ES-I3 (cell line): Measurements from ENCODE around the gene NBDY.

Source experiments
- H3K36me3 ChIP-seq: 2 replicates; pipeline ENCODE4 v1.6.1; 2013; ENCODE audit warnings: mild to moderate bottlenecking, low read length, control low read depth, moderate library complexity; ENCODE audit not compliant: insufficient read depth
- H3K4me1 ChIP-seq: 2 replicates; pipeline ENCODE4 v1.6.1; 2013; ENCODE audit warnings: mild to moderate bottlenecking, control low read depth, low read length; ENCODE audit not compliant: insufficient read depth
- H3K9ac ChIP-seq: 2 replicates; pipeline ENCODE4 v1.6.1; 2013; ENCODE audit warnings: low read depth, mild to moderate bottlenecking, low read length, moderate library complexity
- H3K9me3 ChIP-seq: 2 replicates; pipeline ENCODE4 v1.6.1; 2013; ENCODE audit warnings: mild to moderate bottlenecking, low read length, moderate library complexity; ENCODE audit not compliant: control insufficient read depth, insufficient read depth

Gene NBDY

DNA sequence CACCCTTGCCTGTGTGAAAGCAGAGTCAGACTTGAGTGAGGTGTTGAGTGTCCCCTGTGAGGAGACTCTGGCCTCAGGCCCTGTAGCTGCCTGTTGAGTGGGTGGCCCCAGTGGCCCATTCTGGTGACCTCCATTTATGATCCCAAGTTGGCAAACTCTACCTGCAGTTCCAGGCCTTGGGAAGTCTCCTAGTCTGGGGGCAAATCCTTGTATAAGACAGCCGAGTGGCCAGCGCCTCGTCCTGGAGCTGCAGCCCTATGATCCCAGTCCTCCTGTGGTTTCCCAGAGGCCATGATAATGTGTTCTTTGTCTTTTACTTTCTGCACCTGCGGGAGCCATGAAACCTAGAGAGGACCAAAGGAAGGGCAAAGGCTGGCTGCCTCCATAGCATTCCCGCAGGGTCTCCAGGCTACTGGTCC is 58.7 kb downstream of the NBDY start:
- Histone ChIP-seq H3K9ac (no peak overlapping the region), H3K36me3 (peaks cover 4% of the 10 kb centered on the region; the same call in 1 of the 2 replicates), H3K4me1 (no peaks in the 10 kb centered on the region), H3K9me3 (no peaks in the 10 kb centered on the region)

DNA sequence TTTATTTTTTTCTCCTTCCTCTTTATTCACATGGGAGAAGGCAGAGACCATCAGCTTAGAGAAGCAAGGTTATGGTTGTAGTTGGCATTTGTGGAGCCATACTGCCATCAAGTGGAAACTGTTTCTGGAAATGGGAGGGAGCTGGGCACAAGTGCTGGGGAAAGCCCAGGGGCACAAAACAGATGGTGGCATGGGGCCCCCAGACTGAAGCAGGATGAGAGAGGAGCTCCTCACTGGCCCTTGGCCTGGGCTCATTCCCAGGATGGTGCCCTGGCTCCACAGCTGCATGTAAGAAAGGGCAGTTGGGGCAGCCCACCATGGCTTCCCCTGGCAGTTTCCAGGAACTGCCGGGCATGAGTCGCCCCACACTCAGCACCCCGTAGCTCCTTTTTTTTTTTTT is 59.2 kb downstream of the NBDY start:
- Histone ChIP-seq H3K9me3 (no peaks in the 10 kb centered on the region), H3K4me1 (no peaks in the 10 kb centered on the region), H3K9ac (no peak overlapping the region), H3K36me3 (no peaks in the 10 kb centered on the region; the same call in 1 of the 2 replicates)

DNA sequence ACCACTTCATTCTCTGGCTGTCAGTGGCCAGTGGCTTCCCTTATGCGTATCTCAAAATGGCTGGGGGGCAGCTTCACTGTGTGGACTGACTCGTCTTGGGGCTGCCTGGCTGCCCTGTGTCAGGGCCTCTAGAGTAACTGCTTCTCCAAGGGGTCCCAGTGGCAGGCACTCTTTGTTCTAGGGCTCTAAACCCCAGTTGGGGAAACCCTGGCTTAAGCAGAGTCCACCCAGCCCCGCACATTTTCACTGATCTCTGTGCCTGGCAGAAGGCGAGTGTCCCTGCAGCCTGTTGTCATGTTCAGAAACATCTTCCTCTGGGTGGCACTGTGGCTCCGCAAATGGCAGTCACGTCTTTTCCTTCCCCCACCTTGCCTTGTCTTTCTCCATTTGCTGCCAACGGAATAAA is 59.7 kb downstream of the NBDY start:
- Histone ChIP-seq H3K9ac (no peak overlapping the region), H3K4me1 (no peaks in the 10 kb centered on the region), H3K9me3 (no peaks in the 10 kb centered on the region), H3K36me3 (no peaks in the 10 kb centered on the region; the same call in 1 of the 2 replicates)

DNA sequence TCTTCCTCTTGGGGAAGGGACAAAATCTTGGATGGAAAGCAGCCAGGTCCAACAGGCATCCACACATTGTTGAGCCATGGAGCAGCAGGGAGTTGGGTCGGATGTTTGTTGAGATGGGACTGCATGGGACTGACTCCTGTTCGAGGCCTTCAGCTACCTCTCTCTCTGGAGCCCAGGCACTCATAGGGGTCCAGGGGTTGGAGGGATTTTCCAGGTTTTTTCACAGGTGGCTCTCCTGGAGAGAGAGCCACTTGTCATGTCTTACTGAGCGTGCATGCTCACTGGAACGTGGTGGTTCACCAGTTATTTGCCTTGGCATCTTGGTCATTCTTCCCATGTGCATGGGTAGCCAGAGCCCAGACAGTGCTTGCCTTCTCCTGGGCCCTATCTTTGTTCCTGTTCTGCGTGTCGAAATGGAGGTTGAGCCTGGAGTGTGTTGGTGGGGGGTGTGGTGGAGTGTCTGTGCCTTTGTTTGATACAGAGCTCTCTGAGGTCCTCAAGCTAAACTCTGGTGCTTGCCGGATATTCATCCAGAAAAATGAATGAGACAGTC is 60.6 kb downstream of the NBDY start:
- Histone ChIP-seq H3K9ac (no peak overlapping the region), H3K36me3 (no peaks in the 10 kb centered on the region), H3K9me3 (no peaks in the 10 kb centered on the region), H3K4me1 (no peaks in the 10 kb centered on the region)

DNA sequence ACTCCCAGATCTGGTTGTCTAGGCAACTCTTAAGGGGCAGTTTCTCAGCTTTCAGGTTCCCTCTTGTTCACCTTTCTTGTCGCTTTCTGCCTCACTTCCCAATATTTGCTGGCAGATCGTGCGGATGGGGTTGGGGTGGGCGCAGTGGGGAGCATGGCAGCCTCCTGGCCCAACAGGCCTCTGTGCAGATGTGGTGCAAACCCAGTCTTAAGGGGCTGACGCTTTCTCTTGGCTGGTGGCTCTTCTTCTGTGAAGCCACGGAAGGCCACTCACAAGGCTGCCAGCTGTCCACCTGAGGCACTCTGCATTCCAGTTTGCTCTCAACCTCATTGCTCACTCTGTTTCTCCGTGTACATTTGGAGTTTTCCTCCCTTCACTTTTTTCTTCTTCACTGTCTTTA is 61.7 kb downstream of the NBDY start:
- H3K9ac ChIP-seq: no peak overlapping the region
- H3K4me1 ChIP-seq: no peaks in the 10 kb centered on the region
- no peaks in the 10 kb centered on the region for H3K9me3 ChIP-seq
- no peaks in the 10 kb centered on the region for H3K36me3 ChIP-seq

DNA sequence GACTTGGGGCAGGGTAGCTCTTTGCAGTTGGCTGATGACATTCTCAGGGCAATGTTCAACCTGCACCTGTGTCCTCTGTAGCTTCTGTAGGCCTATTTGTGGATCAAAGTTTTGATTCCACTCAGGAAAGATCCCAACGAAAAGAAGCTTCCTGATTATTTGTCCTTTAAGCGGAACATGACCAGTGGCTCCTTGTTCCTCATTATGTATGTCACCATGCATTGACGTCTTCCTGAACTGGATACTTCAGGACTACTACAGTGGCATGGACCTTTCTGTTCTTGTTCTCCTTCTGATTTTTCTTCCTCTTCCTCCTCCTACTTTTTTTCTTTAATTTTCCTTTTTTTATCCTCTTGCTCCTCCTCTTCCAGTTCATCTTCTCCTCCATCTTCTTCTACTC is 62.4 kb downstream of the NBDY start:
- Histone ChIP-seq H3K9me3 (no peaks in the 10 kb centered on the region), H3K9ac (no peak overlapping the region), H3K4me1 (no peaks in the 10 kb centered on the region), H3K36me3 (no peaks in the 10 kb centered on the region)

DNA sequence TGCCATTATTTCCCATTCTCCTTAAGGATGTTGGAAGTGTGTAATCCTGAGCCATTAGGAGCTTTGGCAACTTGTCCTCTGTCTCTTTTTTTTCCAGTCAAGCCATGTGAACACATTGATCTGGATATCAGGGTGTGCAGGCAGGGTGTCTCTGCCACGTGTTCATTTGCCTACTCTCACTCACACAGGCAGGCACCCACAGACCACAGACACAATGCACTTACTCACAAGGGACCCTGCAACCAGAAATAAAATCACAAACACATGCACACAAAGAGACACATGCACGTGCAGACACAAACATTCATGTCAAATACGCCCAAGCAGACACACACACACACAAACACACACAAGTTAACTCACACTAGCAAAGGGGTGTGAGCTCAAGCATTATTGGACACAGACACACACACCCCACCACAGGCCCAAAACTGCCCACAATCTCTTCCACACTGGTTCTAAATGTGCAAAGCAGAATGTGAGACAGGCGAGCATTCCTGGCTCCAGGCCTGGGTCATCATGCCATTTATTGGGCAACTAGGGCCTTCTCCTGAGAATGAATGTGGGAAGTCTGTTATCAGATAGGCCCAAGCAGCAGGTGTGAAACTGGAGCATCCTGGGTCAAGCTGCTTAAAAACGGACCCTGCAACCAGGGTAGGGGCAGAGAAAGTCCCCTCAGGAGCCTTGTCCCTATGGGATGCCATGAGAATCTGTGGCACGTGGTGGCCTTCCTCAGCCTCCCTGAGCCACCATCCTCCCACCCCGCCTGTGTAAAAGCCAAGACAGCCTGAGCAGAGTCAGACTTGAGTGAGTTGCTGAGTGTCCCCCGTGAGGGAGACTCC is 63.4 kb downstream of the NBDY start:
- Histone ChIP-seq H3K36me3 (no peaks in the 10 kb centered on the region), H3K9me3 (no peaks in the 10 kb centered on the region), H3K9ac (no peak overlapping the region), H3K4me1 (no peaks in the 10 kb centered on the region)

DNA sequence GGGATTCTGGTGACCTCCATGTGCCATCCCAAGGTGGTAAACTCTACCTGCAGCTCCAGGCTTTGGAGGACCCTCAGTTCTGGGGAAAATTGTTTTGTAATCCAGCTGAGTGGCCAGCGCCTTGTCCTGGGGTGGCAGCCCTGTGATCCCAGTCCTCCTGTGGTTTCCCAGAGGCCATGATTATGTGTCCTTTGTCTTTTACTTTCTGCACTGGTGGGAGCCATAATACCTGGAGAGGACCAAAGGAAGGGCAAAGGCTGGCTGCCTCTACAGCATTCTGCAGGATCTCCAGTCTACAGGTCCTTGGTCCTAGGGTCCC is 64.0 kb downstream of the NBDY start:
- H3K4me1 ChIP-seq: no peaks in the 10 kb centered on the region
- no peaks in the 10 kb centered on the region for H3K9me3 ChIP-seq
- H3K36me3 ChIP-seq: no peaks in the 10 kb centered on the region
- H3K9ac ChIP-seq: no peak overlapping the region

DNA sequence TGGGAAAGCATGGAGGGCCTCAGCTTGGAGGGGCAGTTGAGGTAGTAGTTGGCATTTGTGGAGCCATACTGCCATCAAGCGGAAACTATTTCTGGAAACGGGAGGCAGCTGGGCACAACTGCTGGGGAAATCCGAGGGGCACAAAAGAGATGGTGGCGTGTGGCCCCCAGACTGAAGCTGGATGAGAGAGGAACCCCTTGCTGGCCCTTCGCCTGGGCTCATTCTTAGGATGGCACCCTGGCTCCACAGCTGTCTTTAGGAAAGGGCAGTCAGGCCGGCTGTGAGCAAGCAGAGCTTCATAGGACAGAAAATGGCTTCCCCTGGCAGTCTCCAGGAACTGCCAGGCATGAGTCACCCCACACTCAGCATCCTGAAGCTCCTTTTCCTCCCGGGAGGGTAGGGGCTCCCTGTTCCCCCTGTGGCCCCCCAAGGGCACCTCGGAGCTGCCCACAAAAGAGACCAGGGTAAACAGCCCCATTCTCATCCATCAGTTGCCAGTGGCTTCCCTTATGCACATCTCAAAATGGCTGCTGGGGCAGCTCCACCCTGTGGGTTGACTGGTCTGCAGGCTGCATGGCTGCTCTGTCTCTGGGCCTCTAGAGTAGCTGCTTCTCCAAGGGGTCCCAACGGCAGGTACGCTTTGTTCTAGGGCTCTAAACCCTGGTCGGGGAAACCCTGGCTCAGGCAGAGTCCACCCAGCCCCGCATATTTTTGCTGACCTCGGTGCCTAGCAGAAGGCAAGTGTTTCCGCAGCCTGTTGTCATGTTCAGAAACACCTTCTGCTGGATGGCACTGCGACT is 64.7 kb downstream of the NBDY start:
- H3K9ac ChIP-seq: no peak overlapping the region
- H3K9me3 ChIP-seq: no peaks in the 10 kb centered on the region
- H3K4me1 ChIP-seq: no peaks in the 10 kb centered on the region
- no peaks in the 10 kb centered on the region for H3K36me3 ChIP-seq

DNA sequence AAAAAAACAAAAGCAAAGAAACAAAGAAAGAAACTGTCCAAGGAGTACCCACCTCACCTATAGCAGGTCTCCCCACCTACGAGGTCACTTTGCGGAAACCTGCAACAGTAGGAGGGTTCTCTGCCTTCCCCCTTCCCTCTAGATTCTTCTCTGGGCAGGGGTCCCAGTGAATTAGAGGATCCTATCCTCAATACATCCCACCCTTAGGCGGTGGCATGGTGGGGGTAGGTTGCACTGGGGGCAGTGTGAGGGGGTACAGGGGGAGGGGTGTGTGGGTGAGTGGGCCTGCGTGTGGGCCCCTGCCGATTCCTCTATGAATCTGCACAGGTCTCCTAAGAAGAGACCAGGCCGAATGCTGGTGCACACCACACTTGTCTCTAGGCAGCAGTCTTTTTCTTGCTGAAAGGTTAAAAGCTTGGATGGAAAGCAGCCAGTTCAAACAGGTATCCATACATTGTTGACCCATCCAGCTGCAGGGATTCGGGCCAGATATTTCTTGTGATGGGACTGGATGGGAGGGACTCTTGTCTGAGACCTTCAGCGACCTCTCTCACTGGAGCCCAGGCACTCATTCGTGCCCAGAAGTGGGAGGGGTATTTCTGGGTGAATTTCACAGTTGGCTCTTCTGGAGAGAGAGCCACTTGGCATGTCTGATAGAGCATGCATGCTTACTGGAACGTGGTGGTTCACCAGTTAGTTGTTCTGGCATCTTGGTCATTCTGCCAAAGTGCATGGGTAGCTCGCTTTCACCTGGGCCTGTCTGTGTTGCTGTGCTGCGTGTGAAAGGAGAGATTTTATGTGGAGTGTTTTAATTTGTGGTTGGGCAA is 65.6 kb downstream of the NBDY start:
- no peaks in the 10 kb centered on the region for H3K36me3 ChIP-seq
- no peak overlapping the region for H3K9ac ChIP-seq
- H3K9me3 ChIP-seq: no peaks in the 10 kb centered on the region
- no peaks in the 10 kb centered on the region for H3K4me1 ChIP-seq

DNA sequence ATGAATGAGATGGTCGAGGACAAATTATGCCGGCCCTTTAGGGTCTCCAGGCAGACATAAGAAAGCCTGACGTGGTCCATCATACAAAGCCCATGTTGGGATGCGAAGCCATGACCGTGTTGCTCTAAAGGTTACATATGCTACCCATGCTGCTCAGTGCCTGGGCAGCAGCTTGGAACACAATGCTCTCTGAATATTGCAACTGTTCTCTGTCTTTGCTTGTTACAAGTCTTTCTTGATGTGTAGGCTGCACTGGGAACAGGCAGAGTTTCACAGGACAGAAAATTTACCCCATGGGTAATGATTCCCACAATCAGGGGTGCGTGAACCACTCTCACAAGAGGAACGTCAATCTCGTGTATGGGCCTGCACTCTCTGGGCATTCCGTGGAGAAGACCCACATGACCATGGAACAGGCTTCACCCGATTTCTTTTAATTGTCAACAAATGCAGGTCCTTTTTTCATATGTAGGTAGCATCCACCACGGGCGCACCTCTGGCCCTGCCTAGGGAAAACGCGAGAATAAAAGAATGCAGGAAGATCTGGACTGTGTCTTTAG is 66.3 kb downstream of the NBDY start:
- no peaks in the 10 kb centered on the region for H3K9me3 ChIP-seq
- no peak overlapping the region for H3K9ac ChIP-seq
- H3K36me3 ChIP-seq: no peaks in the 10 kb centered on the region
- H3K4me1 ChIP-seq: no peaks in the 10 kb centered on the region

DNA sequence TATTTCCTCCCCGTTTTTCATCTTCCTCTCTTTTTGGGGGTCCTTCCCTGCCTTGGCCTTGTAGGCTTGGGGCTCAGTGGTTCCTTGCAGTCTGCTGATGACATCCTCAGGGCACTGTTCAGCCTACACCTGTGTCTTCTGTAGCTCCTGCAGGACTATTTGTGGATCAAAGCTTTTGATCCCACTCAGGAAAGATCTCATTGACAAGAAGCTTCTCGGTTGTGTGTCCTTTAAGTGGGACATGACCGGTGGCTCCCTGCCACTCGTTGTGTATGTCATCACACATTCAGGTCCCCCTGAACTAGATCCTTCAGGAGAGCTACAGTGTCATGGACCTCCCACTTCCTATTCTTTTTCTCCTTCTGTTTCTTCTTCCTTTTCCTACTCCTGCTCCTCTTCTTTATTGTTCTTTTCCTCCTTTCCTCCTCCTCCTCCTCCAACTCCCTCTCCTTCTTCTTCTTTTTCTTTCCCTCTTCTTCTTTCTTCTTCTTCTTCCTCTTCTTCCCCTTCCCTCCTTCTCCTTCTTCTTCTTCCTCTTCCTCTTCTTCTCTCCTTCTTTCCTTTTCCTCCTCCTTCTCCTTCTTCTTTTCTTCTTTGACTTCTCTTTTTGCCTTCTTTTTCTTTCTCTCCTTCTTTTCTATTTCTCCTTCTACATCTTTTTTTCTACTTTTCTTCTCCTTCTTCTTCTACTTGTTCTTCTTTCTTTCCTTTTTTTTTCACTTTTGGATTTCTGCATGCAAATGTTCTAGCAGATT is 67.8 kb downstream of the NBDY start:
- Histone ChIP-seq H3K9me3 (no peaks in the 10 kb centered on the region), H3K9ac (no peak overlapping the region), H3K36me3 (no peaks in the 10 kb centered on the region), H3K4me1 (no peaks in the 10 kb centered on the region; the same call in 1 of the 2 replicates)

DNA sequence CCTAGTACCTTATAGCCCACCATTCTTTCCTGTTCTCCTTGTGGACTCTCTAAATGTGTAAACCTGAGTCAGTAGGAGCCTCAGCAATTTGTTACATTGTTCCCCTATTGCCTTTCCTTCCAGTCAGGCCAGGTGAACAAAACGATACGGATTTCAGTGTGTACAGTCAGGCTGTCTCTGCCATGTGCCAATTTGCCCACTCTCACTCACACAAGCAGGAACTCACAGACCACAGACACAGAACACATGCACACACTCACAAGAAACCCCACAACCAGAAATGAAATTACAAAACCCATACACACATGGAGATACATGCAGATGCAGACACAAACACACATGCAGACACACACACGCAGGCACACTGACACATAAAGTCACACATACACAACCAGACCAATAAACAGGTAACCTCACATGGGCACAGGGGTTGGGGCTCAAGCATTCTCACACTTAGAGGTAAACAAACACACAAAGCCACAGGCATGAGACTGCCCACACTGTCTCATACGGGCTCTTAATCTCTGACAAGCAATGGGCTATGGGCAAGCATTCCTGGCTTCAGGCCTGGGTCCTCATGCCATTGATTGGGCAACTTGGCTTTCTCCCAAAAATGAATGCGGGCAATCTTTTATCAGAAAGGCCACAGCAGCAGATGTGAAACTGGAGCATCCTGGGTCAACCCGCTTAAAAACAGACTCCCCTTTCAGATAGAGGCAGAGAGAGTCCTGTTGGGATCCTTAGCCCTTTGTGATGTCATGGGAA is 68.7 kb downstream of the NBDY start:
- Histone ChIP-seq H3K4me1 (no peaks in the 10 kb centered on the region; the same call in 1 of the 2 replicates), H3K9me3 (no peaks in the 10 kb centered on the region), H3K36me3 (no peaks in the 10 kb centered on the region), H3K9ac (no peak overlapping the region)
